ENCODE results near the gene HOXA9.

HOXA9 gene

GRCh38 chr7:27151931-27152815 is 13.2 kb downstream of the HOXA9 start, which contains the start of gene HOXA3:
Gene HOXA3, minus strand, starts transcription at chr7:27152583. Its CDS starts 41,943 bp downstream, at chr7:27110640.
- no peak for DNase-seq

DNA sequence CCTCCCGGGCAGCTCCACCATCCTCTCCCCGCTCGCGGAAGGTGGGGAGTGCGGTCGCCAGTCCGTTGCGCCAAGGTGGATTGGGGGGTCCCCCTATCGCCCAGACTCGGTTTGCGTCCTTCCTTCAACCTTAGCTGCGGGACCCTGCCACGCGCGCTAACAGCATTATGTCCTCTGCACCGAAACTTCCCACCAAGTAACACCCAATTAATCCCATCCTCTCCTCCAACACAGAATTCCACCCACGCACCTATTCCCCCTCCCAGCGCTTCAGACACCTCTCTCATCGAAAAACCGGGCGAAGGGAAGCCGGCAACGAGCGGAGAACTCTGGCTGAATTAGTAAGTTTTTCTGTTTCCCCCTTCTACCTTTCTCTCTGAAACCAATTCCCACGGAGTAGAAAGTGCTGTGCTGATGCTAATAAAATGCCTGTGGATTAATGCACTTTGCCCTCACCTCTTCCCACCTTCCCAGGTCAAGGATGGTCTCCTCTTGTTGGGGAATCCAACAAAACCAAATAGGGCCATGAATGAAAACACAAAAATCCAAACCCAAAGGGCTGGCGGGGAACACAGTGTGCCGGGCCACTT is 13.9 kb downstream of the HOXA9 start:
- DNase-seq = no peak

- DNase-seq = peak; percentile 49
Observed at GRCh38 chr7:27150568-27151340, 14.6 kb downstream of the HOXA9 start.

- no peak for DNase-seq
Observed at GRCh38 chr7:27149842-27150567, 15.3 kb downstream of the HOXA9 start.

- DNase-seq = no peak
Observed at GRCh38 chr7:27148756-27149641, 16.3 kb downstream of the HOXA9 start.

DNA sequence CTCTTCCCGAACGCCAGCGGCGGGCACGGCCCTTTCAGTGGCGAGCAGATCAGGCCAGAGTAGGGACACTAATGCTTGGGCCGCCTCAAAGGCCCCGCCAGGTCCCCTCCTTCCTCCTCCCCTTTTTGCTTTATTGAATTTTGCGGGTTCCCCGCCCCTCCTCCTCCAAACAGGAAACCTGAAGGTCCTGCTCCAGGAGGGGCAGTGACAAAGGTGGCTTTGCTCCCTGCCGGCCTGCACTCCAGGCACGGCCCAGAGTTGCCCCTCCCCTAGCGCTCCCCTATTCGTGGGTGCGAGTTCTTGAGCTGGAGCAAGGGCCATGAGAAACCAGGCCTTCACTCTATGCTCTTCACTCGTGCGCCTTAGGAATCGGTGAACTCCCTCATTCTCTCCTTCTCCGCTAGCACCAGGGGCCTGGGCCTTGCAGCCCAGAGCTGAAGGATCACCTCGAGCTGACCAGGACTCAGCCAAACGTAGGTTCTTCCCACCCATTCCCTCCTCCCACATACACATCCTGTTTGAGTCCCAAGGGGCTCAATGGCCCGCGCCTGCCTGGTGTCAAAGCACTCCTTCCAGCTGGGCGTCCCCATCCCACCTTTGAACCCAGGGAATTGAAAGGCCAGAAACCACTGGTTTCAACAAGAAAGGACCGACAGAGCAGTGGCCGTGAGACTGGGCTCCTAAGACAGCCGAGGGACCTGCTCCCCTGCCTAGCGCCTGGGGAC is 17.1 kb downstream of the HOXA9 start:
- no peak for DNase-seq

DNA sequence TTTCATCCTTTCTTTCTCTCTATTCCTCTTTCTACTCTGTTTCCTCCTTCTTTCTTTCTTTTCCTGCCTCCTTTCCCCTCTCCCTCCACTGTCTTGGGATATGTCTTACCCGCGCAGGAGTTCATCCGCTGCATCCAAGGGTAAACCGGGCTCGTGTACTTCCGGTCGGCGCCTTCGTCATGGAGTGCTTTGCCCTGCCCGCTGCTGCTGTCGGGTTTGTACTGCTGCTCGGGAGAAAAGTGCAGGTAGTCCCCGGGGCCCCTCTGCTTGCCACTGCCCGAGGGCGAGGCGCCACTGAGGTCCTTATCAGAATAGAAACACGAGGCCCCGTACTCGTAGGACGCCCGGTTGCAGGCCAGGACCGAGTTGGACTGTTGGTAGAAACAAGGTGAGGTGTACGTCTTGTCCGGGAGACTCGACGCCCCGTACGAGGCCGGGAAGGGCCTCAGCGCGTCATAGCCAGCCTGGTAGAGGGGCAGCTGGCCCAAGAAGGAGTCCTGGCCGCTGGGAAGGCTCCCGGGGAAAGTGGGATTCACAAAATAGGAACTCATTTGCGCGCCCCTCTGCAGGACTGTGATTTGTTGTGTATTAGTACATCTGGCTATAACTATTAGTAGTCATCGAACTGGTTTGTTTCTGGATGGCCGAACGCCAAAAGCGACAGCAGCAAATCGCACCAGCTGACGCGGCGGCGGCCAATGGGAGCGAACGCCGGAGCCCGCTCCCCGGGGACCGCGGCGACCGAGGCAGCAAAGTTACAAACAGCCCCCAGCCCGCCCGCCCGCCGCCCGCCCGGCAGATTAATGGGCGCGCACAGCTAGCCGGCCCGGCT is 17.9 kb downstream of the HOXA9 start, which contains the start of gene HOXA6:
Gene HOXA6, minus strand, starts transcription at position 576 of the 832 bp plus-strand sequence. Its CDS starts 25 bp downstream, at position 551.
- no peak for DNase-seq

DNA sequence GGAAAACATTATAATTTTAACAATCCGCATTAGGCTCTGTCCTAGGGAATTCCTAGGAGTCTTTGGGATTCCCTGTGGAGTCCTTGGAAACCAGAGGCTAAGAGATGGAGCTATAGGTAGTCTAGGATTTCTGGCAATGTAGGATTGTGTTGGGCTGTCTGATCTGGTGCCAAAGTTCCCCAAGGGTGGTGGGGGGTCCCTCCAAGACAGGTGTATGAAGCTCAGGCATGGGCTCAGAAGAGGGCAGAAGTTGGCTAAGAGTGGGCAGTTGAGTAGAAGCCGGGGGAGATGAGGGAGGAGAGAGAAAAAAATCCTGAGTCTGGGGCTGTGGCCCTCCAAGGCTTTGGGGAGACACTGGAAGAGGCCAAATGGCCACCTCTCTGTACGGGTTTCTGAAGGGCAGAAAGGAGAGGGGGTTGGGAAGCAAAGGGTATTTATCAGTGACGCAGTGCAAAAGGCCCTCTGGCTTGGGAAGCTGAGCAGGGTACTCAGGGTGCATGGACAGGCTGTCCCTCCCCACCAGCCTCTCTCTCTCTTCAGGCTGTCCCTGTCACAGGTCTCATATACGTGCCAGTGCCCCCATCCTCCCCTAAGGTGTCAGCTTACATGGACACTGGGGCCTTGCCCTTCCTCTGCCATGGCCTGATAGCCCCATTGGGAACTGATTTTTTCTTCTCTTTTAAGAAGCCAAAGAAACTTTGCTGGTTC is 18.7 kb downstream of the HOXA9 start:
- DNase-seq = no peak

GRCh38 chr7:27145914-27146412 is 19.4 kb downstream of the HOXA9 start:
- DNase-seq = no peak

GRCh38 chr7:27145165-27145913 is 20.0 kb downstream of the HOXA9 start:
- DNase-seq = no peak

GRCh38 chr7:27144781-27145164 is 20.6 kb downstream of the HOXA9 start:
- no peak for DNase-seq

DNA sequence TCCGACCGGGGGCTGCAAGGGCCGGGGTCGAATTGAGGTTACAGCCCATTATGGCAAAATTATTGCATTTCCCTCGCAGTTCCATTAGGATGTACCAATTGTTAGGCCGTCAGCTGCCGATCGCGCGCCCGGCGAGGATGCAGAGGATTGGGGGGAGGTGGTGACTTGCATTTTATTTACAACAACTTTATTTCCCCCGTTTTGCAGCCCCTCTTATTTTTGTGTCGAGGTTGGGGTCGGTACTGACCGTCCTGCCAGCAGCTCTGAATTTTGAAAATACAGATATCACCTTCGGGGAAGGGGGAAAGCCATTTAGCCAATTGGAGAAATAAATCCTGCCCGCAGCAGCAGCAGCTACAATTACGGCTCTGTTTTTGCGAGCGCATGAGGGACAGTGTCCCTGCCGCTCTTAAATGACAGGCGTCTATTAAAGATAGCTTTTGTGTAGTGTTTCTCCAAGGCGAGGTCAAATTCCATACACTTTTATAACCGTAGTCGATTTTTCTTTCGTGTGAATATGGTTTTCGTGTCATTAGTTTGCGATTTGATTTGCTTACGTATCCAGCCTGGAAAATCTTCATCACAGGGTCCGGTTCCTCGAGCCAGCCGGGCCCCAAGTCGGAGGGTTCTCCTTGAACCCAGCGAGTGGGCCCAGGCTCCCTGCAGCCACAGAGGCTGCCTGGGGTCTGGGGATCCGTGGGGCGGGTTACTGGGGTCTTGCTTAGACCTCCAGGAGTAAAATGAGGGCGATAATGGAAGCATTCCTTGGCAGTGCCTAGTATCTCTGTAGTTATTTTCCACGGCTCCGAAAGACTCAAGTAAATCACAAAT is 21.2 kb downstream of the HOXA9 start:
- DNase-seq = no peak

GRCh38 chr7:27143023-27143949 is 22.1 kb downstream of the HOXA9 start, which contains the start of gene HOXA5:
Gene HOXA5, minus strand, starts transcription at chr7:27143681. Its CDS starts 74 bp downstream, at chr7:27143607.
- DNase-seq = no peak

DNA sequence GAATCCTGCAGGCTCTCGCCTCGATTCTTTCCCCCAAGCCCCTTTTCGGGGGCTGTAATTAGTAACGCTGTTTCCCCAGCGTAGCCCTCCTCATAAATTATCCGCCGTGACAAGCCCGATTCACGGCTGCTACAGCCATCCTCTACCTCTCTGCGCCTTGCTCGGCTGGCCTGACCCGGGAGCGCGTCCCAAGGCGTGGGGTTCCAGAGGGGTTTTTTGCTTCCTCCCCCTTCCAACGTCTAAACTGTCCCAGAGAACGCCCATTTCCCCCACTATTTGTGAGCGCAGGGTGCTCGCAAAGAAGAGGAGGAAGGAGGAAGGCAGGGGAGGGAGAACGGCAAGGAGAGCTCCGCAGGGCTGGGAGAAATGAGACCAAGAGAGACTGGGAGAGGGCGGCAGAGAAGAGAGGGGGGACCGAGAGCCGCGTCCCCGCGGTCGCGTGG is 22.7 kb downstream of the HOXA9 start:
- no peak for DNase-seq

- DNase-seq = no peak
Observed at GRCh38 chr7:27141923-27142579, 23.3 kb downstream of the HOXA9 start.

Data from fibroblast of skin of back (primary cell).